ENCODE measurements around the gene TBC1D25.

The TBC1D25 gene

GRCh38 chrX:48592971-48593370, 53.5 kb downstream of the TBC1D25 start:
- H3K4me3 ChIP-seq (ENCODE audit: low read length) = no peak overlapping the region
- no peak for TF ChIP-seq ZNF274 (IDR thresholded peaks at IDR 0.05; ENCODE audit: low read depth, low read length)

DNA sequence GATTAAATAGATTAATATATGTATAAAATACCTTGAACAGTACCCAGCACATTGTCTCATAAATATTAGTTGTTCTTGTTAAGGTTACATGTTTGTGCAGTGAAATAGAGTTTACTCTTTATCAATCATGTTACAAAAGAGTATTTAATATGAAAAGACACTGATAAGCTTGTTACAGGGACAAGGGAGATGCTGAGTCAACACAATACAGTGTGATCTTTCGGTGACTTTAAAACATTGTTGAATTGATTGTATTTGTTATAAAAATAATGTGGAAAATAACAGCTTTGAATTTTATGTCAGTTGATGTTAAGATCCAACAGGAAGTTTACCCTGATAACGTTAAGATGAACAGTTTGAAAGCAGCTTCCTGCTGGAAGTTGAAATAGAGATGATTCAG, 56.4 kb downstream of the TBC1D25 start:
- no peak overlapping the region for H3K4me3 ChIP-seq (ENCODE audit: low read length)
- TF ChIP-seq ZNF274 (IDR thresholded peaks at IDR 0.05; ENCODE audit: low read depth, low read length) = no peak

- no peak for TF ChIP-seq ZNF274 (IDR thresholded peaks at IDR 0.05; ENCODE audit: low read depth, low read length)
- H3K4me3 ChIP-seq (ENCODE audit: low read length) = peak within 1 kb of the TSS; percentile 80
Measured at GRCh38 chrX:48597353-48598264, 58.1 kb downstream of the TBC1D25 start, which contains the start of gene WDR13. WDR13 (plus strand) TSS chrX:48597492; CDS start chrX:48597997, 505 bp downstream.

- no peak for TF ChIP-seq ZNF274 (IDR thresholded peaks at IDR 0.05; ENCODE audit: low read depth, low read length)
- H3K4me3 ChIP-seq (ENCODE audit: low read length) = peak overlapping the region; percentile 80; the same call in 1 of the 2 replicates
Measured at GRCh38 chrX:48598614-48599013, 59.1 kb downstream of the TBC1D25 start.

DNA sequence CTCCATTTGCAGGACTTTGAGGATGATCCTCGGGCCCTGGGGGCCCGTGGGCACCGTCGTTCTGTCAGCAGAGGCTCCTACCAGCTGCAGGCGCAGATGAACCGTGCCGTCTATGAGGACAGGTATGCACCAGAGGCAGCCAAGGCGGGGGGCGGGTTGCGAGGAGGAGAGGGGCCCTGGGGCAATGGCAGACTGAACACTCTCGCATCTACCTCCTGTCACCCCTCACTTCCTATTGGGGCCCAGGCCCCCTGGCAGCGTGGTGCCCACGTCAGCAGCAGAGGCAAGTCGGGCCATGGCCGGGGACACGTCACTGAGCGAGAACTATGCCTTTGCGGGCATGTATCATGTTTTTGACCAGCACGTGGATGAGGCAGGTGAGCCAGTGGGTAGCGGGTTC, 59.8 kb downstream of the TBC1D25 start:
- H3K4me3 ChIP-seq (ENCODE audit: low read length) = no peak overlapping the region
- TF ChIP-seq ZNF274 (IDR thresholded peaks at IDR 0.05; ENCODE audit: low read depth, low read length) = no peak

GRCh38 chrX:48600226-48600625, 60.7 kb downstream of the TBC1D25 start:
- H3K4me3 ChIP-seq (ENCODE audit: low read length) = no peak overlapping the region
- TF ChIP-seq ZNF274 (IDR thresholded peaks at IDR 0.05; ENCODE audit: low read depth, low read length) = no peak

DNA sequence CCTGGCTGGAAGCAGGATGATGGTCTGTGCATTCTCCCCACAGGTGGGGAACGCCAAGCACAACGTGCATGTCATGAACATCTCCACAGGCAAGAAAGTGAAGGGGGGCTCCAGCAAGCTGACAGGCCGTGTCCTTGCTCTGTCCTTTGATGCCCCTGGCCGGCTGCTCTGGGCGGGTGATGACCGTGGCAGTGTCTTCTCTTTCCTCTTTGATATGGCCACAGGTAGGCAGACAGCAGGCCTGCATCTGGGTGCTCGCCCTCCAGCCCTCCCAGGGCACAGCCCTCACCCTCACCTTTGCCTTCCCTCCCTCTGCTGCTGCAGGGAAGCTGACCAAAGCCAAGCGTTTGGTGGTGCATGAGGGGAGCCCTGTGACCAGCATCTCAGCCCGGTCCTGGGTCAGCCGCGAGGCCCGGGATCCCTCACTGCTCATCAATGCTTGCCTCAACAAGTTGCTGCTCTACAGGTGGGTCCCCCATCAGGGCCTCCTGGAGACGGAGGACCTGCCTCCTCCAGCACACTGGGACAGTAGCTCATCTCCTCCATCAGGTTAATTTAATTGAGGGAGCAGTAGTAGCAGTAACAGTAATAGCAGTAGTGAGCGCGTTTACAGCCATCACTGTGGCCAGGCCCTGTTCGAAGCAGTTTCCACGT, 62.4 kb downstream of the TBC1D25 start:
- no peak overlapping the region for H3K4me3 ChIP-seq (ENCODE audit: low read length)
- TF ChIP-seq ZNF274 (IDR thresholded peaks at IDR 0.05; ENCODE audit: low read depth, low read length) = no peak

GRCh38 chrX:48604701-48605100, 65.2 kb downstream of the TBC1D25 start:
- no peak overlapping the region for H3K4me3 ChIP-seq (ENCODE audit: low read length)
- TF ChIP-seq ZNF274 (IDR thresholded peaks at IDR 0.05; ENCODE audit: low read depth, low read length) = no peak

DNA sequence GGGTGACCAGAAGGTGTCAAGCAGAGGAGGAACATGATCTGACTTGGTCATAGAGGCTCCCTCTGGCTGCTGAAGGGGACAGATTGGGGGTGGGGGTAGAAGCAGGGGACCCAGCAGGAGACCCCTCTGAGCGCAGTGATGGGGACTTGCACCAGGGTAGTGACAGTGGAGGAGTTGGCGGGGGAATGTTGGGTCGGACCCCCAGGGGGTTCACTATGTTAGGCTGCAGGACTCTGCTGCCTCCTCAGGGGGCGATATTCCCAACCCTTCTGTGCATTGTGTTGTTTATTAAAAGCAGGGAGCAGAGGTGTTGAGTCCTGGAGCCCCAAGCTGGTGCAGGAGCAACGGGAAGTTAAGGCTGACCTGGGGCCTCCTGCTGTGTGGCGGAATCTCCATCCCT, 66.6 kb downstream of the TBC1D25 start:
- TF ChIP-seq ZNF274 (IDR thresholded peaks at IDR 0.05; ENCODE audit: low read depth, low read length) = no peak
- no peak overlapping the region for H3K4me3 ChIP-seq (ENCODE audit: low read length)

- no peak overlapping the region for H3K4me3 ChIP-seq (ENCODE audit: low read length)
- TF ChIP-seq ZNF274 (IDR thresholded peaks at IDR 0.05; ENCODE audit: low read depth, low read length) = no peak
Measured at GRCh38 chrX:48611703-48612102, 72.2 kb downstream of the TBC1D25 start.

Data from GM08714 (cell line).